AG09309 (cell line): ENCODE data around the gene FBXW12.

Experiments
- DNase-seq: peaks from one replicate; pipeline ENCODE4 v3.0.0-alpha.2; 2010; ENCODE audit warnings: low read depth
- H3K4me3 ChIP-seq: 2 replicates; pipeline ENCODE4 v1.5.1; 2011; ENCODE audit warnings: mild to moderate bottlenecking, low read depth, low read length, moderate library complexity; ENCODE audit not compliant: control insufficient read depth
- CTCF ChIP-seq: IDR thresholded peaks from 2 replicates; pipeline ENCODE4 v1.5.1; 2011; ENCODE audit warnings: mild to moderate bottlenecking, low read depth, low read length, inconsistent platforms; ENCODE audit not compliant: insufficient read depth, control insufficient read depth; ENCODE audit errors: missing control alignments

Gene FBXW12

GRCh38 chr3:48417529-48418108 is 45.6 kb downstream of the FBXW12 start:
- TF ChIP-seq CTCF: no peak
- no peak overlapping the region for H3K4me3 ChIP-seq
- DNase-seq: no peak

DNA sequence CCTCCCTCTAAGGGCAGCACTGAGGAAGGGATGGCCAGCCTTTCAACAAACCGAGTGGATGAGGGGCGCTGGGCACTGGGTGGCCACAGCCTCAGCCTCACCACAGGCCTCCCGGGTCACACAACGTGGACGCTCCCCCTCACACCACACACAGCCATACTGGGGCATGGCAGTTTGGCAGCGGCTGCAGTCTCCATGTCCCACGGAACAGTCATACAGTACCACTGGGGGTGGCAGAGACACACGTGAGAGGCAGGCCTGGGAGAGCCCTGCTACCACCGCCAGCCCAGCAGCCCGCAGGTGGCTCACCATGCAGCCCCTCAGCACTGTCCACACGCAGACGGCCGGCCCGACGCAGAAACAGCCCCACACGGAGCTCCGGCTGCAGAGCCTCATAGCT is 46.1 kb downstream of the FBXW12 start:
- TF ChIP-seq CTCF: no peak
- DNase-seq: no peak

DNA sequence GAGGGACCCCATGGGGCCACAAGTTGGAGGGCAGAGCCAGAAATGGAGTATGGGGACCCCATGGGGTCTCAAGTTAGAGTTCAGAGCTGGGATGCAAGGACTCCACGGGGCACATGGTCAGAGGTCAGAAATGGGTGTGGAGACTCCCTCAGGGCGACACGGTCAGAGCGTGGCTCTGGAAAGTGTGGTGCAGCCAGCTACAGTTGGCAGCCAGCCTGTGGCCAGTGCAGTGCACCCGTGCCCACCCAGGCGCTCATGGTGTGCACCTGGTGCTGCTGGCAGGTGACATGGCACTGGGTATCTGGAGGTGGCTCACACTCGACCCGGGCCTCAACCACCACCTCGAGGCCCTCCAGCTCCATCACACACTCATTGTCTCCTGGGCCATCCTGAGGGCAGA is 46.6 kb downstream of the FBXW12 start:
- no peak for TF ChIP-seq CTCF
- DNase-seq: no peak
- H3K4me3 ChIP-seq: no peak overlapping the region

More for the DNA sequence above, 46.1 kb downstream of the FBXW12 start:
- H3K4me3 ChIP-seq: no peak overlapping the region

GRCh38 chr3:48419149-48419548 is 47.1 kb downstream of the FBXW12 start:
- DNase-seq: no peak
- TF ChIP-seq CTCF: no peak
- H3K4me3 ChIP-seq: no peak overlapping the region

- no peak overlapping the region for H3K4me3 ChIP-seq
- no peak for TF ChIP-seq CTCF
- DNase-seq: no peak
These were observed 47.6 kb downstream of the FBXW12 start for GRCh38 chr3:48419597-48419996.

- H3K4me3 ChIP-seq: no peak overlapping the region
- no peak for DNase-seq
- no peak for TF ChIP-seq CTCF
These were observed 48.5 kb downstream of the FBXW12 start for GRCh38 chr3:48420561-48420960.

- TF ChIP-seq CTCF: no peak
- no peak overlapping the region for H3K4me3 ChIP-seq
- DNase-seq: no peak
These were observed 50.3 kb downstream of the FBXW12 start for GRCh38 chr3:48422272-48422671.
